GM12875 (cell line): ENCODE data around the gene TPM1.

Source experiments
- H3K4me3 ChIP-seq: one replicate; pipeline ENCODE4 v1.5.1; 2011; ENCODE audit warnings: low read depth, low read length, control low read depth
- TF ChIP-seq, protein P1 (sequence below): IDR thresholded peaks from 2 replicates; pipeline ENCODE4 v1.5.1; 2011; ENCODE audit warnings: low read depth, mild to moderate bottlenecking, control low read depth, inconsistent platforms, low read length, moderate library complexity, borderline replicate concordance; ENCODE audit not compliant: insufficient read depth

Gene TPM1

DNA sequence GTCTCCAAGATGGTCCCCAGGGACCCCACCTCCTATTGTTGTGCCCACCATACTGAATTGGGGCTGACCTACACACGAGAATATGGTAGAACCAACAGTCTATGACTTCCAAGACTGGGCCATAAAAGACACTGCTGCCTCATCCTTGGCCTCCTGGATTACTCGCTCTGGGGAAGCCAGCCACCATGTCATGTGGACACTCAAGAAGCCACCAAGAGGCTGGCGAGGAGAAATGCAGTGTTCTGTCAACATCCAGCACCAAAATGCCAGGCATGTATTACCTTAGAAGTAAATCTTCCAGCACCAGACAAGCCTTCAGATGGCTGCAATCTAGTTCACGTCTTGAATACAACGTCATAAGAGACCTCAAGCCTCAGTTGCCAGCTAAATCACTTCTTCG lies 17.1 kb upstream of the TPM1 start:
- no peak overlapping the region for H3K4me3 ChIP-seq
- TF ChIP-seq, protein P1, sequence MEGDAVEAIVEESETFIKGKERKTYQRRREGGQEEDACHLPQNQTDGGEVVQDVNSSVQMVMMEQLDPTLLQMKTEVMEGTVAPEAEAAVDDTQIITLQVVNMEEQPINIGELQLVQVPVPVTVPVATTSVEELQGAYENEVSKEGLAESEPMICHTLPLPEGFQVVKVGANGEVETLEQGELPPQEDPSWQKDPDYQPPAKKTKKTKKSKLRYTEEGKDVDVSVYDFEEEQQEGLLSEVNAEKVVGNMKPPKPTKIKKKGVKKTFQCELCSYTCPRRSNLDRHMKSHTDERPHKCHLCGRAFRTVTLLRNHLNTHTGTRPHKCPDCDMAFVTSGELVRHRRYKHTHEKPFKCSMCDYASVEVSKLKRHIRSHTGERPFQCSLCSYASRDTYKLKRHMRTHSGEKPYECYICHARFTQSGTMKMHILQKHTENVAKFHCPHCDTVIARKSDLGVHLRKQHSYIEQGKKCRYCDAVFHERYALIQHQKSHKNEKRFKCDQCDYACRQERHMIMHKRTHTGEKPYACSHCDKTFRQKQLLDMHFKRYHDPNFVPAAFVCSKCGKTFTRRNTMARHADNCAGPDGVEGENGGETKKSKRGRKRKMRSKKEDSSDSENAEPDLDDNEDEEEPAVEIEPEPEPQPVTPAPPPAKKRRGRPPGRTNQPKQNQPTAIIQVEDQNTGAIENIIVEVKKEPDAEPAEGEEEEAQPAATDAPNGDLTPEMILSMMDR: 0 out of 2 replicates have a peak, but pooled peaks have one; percentile 3

DNA sequence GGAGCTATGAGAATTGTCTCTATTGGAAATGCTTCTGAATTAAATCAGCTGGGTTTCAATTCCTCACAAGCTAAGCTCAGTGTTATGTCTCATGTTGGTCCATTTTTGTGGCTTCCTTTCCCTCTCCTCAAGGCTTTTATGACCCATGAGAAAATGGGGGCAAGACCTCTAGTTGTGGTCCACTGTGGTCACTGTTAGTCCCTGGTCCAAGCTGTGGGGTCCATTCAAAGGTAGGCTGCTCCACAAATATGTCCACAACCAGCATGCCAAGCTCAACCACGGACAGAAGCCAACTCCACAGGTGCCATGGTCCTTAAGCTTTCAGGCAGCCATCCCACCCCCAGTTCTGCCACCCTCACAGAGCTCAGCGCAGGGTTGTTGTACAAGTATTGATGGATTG lies 14.9 kb upstream of the TPM1 start:
- no peak overlapping the region for H3K4me3 ChIP-seq
- TF ChIP-seq, protein P1: no peak

DNA sequence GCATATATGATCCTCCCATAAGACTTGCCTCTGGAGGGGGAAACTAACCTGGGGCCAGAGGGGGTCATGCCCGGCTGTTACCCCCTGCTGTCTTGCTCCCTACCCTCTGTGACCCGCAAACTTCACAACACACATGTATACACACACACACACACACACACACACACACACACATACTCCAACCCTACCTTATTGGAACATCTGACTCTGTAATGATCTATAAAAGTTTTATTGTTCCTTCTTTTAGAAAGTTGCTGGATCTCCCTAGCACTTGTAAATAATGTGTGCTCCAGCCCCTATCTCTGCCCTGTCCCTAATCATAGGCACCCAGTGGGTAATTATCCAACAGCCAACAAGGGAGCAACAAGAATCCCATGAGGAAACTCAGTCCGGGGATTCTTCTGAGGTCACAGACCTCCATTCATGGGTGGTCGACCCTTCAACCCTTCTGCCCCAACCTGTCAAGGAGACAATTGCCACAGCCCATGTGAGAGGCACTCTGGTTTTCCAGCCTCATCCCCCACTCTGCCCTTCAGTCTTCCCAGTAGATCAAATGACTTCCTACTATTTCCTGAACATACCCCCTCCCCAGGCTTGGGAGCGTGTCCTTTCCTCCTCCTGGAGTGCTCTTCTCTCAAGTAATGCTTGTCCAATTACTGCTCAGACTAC lies 14.0 kb upstream of the TPM1 start:
- TF ChIP-seq, protein P1: no peak
- H3K4me3 ChIP-seq: no peak overlapping the region

DNA sequence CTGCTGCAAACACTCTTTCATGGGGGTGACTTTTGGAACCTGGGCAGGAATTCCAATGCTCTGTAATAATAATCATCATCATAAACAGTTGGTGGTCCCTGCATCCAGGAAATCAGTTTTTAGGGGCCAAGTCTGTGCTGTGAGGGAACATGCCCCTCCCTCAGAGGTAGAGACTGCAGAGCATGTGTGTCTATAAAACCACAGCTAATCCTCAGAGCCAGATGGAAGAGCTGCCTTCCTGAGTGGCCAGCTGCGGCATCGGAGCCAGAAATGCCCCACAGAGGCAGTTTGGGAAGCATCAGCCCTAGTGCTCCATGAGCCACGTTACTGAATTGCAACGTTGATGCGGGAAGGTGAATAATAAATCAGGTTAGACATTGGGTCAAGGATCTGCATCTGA lies 12.9 kb upstream of the TPM1 start:
- no peak overlapping the region for H3K4me3 ChIP-seq
- TF ChIP-seq, protein P1: no peak

DNA sequence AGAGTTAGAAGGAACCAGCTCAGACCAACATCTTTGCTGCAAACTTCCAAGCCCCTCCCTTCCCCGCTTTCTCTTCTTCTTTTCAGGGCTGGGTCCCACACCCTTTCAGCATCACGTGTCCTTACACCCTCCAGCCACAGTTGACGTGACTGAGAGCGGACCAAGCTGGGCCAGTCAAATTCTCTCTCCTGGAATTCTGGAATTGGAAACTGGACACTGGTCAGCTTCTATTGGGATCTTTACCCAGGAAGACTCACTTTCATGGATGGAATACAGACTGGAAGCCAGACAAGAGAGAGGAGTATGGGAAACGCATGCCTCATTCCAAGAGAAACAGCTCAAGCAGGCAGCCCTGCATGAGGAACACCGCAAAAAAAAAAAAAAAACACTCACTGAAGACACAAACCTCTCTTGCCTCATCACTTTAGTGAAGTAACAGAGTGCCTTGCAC lies 12.4 kb upstream of the TPM1 start:
- H3K4me3 ChIP-seq: no peak overlapping the region
- TF ChIP-seq, protein P1: no peak

DNA sequence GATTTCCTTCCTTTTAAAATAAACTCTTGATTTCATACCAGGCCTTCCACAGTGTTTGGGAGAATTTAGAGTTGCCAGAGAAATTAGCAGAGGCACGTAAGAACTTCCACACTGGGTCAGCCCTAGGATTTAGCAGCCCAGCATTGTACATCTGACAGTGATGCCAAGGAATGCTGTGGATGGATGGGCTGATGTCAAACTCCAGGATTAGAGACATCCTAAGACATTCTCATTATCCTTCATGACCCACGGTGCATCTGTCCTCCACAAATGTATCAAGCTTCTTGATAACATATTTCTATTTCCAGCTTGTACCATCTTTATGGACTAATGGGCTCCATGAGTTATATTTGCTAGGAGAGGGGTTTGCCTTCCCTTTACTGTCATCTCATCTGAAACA lies 8.0 kb upstream of the TPM1 start:
- TF ChIP-seq, protein P1: no peak
- H3K4me3 ChIP-seq: no peak overlapping the region

DNA sequence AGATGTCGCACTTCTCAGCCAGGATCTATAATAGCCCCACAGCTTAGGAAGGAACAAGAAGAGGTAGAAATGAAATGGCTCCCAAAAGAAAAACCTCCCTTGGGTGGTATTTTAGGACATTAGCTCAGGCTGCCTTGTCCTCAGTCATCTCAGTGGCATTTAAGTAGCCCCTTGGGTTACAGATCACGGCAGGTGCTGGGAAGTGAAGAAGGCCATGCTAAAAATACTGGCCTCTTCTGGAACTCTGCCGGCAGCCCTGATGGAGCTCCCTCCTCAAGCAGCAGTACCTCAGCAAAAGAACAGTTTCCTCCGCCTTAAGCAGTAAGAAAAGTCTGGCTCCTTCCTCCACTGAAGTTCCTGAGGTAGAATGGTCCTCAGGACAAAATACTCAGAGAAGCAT lies 7.3 kb upstream of the TPM1 start:
- TF ChIP-seq, protein P1: no peak
- H3K4me3 ChIP-seq: no peak overlapping the region
